ENCODE measurements around the gene DDX5.
A peak's percentile ranks its signal among the peaks of the same experiment; 100 is the strongest.
"Not testable (repeated sequence)": the region's sequence is repeated elsewhere in the genome, so short reads cannot be mapped to it uniquely, and the experiment has no call there.

DDX5 gene

DNA sequence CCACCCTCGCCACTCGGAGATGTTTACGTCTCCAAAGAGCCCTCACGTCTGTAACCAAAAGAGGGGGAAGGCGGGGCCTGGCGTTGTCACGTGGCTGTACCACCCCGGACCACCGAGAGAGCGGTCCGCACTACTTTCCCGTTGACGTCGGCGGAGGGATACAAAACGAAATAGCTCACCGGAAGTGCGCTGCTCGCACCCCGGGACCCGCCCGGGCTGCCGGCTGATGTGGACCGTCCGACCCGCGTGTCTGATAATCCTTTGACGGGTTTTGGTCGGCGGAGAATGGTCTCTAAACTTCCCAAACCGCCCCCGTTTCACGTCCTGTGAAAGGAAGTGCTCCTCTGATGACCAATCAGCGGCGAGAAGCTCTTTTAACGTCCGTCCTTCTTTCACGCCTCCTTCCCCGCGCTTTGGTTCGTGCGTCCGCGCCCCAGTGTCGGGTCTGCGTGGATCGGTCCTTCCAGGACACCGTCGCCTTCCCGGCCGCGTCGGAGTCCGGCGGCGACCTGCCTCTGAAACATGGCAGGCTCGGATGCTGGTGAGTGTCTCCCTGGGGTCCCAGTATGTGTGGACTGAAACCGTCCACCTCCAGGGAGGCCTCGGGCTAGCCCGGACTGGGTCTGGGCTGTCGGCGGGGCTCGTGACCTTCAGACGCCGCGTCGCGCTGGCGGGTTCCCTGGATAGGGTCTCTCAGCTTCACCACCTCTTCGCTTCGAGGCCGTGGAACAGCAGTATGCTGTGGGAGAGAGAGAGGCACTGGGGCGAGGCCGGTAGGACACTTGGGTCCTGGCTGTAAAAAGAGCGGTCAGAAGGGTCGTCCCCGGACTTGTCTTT is 705 bp upstream of the DDX5 start, which contains the start of gene CEP95:
Gene CEP95, plus strand, starts transcription at position 402 of the 837 bp plus-strand sequence. Its CDS starts 121 bp downstream, at position 523.
- peak; percentile 92 for DNase-seq

- DNase-seq: peak; percentile 75
Measured at GRCh38 chr17:64505340-64506200, 519 bp downstream of the DDX5 start.

DNA sequence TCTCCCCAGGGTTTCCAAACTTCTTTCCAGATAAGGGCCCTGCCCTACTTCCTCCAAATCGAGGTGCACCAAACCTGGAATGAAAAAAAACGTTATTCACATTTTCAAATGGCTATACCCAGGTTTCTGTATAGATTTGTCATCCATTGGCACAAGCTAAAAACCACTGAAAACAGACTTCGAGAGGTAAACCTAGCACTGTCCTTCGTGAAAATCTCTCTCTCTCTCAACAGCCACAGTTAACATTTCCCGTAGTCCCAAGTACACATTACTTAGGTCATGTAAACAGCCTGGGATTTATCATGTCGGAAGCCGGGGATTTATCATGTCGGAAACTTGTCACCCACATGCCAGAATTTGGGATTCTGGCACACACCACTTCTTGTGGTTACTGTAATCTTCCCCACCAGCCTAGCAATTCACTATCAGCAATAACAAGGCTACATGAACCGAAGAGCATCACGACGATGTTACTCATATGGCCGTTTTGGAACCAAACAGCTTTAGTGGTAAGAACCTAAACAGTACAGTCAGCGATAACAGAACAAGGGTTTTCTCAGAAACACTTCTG is 1.2 kb downstream of the DDX5 start:
- no peak for DNase-seq

- no peak for DNase-seq
Measured at GRCh38 chr17:64503821-64504768, 2.0 kb downstream of the DDX5 start.

- DNase-seq: no peak
Measured at GRCh38 chr17:64503341-64503740, 2.7 kb downstream of the DDX5 start.

GRCh38 chr17:64502809-64503208 is 3.3 kb downstream of the DDX5 start:
- no peak for DNase-seq

DNA sequence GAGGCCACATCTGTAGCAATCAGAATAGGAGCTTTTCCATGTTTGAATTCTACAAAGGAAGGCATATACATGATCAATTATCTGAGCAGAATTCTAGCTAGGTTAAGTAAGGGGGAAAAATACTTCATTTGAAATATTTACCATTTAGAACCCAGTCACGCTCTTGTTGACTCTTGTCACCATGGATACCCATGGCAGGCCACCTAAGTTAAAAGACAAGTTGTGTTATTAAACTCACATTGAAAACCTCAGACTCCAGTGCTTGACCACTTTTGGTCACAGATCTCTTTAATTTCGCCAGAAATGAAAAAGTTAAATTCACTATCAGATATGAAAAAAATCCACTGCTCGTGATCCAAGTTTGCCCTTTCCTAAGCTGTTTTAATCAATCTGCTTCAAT is 4.1 kb downstream of the DDX5 start:
- no peak for DNase-seq

DNA sequence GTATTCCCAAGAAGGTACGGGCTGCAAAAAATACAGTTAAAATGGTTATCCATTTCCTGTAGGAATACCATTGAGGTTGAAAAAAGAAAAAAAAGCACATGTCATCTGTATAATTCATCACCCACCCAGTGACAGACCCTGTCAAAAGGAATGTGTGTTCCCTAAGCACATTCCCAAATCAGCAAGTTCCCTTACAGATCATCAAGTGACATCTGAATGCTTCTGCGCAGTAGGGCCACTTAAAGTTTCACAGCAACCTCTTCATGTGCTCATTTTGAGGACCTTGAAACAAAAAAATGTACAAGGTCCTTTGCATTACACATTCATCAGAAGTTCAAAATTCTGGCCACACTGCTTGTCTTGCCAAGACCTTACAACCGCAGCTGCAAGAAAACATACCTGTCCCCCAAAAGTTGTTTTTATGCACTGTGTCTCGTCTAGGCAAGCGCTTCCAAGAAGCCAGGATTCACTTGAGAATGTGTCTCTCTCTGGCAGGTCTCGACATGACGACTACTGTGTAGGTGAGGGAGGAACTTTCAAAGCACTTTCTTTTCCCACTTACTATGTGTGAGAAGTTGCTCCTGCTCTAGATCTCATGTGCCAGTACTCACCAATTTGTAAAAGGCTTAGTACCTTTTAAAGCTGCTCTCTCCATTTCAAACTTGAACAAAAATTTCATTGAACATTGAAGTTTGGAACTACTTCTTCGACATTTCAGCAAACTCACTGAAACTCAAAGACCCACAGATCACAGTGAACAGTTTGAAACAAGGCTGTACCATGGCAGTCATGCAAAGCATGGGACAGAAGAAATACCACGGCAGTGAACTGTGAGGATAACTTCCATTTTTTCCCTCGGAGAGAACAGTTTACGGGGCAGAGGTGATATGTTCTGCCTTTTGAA is 5.0 kb downstream of the DDX5 start:
- no peak for DNase-seq

DNA sequence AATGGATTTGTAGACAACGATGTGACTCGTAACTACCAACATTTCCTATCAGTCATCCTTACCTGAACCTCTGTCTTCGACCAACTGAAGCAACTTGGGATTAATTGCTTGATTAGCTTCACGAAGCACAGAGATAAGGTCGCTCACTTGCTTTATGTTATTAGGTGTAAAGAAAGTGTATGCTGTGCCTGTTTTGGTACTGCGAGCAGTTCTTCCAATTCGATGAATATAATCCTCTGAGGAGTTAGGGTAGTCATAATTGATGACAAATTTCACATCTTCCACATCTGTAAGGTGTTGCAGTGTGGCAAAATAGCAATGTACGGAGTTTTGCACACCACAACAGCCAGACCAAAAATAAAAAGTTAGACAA is 5.6 kb downstream of the DDX5 start:
- DNase-seq: no peak

GRCh38 chr17:64499805-64500486 is 6.1 kb downstream of the DDX5 start:
- DNase-seq: no peak

DNA sequence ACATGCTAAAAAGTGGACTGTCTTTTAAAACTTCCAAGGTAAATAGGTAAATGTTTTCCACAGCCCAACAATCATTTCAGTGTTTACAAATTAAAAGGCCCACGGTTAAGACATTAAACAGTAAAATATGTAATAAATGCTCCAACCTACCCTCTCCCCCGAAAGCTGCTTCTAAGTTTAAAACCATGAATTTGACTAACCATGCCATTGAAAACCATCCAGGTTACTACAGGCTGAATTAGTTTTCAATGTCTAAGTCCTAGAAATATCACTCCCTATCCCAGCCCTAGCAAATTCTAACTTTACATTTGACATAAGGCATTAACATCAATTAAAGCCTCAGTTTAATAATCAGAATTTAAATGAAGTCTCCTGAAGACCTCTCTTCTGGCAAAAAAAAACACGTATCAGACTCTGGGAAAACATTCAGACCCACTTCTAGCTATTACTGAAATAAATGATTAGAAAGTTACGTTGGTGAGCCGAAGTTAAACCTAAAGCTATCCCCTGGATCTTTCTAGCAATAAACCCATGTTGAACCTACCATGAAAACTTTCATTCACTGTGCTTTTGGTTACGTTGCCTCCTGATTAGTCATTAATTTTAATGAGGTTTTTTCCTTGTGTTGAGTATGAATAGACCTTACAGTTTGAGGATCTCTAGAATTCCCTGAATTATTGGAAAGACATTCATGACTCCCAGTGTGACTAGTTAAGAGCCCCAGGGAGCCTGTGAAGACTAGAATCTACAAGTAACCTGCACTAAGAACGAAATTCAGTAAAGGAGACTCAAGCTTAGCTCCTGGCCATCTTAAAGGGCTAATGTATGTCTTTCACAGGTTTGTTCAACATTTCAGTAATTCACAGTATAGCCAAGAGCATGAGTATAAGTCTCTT is 7.5 kb downstream of the DDX5 start:
- DNase-seq: no peak

- no peak for DNase-seq
Measured at GRCh38 chr17:64497565-64498035, 8.5 kb downstream of the DDX5 start.

GRCh38 chr17:64496786-64497564 is 9.1 kb downstream of the DDX5 start, which contains the start of gene POLG2:
Gene POLG2, minus strand, starts transcription at chr17:64497054. Its CDS starts 86 bp downstream, at chr17:64496968.
- peak; percentile 79 for DNase-seq

DNA sequence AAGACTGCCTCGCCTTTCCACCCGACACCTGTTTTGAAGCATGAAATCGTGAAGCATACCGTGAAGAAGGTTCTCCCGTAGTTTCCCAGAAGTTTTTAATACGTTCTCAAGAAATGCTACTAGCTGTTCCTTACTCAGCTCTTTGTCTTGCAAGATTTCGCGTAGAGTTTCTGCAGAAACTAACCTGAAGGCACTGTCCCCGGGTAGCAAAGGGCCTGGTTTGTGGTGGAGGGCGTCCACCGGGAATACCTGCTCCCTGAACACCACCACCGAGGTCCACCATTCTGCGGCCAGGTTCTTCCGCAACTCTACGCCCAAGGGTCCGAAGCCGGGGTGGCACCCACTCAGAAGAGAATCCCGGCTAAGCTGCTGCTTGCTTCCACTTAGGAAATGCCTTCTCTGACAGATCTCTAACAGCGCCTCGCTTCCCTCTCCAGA is 9.7 kb downstream of the DDX5 start:
- DNase-seq: no peak

- DNase-seq: not testable (repeated sequence)
Measured at GRCh38 chr17:64495300-64495699, 10.8 kb downstream of the DDX5 start.

GRCh38 chr17:64494121-64494520 is 12.0 kb downstream of the DDX5 start:
- no peak for DNase-seq

DNA sequence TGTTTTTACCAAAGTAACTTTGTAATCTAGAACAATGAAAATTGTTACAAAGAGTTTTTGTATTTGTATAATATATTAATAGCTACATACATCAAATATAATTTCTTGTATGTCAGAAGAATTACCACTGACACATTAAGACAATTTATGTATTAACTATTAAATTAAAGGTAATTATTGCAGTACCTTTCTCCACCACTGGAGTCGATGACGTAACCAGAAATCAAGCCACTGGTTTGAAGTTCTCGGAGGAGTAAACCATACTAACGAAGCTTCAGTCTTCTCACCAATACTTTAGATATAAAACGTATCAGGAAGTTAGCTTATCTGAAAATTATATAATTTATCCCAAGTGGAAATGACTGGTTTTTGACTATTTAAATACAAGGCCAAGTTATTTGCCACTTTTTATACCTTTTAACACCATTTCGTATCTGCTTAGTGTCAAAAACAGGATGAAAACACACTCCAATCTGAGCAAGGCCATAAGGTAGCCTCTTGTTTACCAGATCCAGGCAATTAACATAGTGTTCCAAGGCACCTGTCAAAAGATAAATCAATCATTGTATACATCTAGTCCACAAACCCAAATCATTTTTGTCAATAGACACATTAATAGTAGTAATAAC is 13.5 kb downstream of the DDX5 start:
- no peak for DNase-seq

- no peak for DNase-seq
Measured at GRCh38 chr17:64491994-64492393, 14.1 kb downstream of the DDX5 start.
